Sigmoid colon (tissue), 4 donors: Measurements from ENCODE around the gene THEMIS.

Experiments used
- POLR2AphosphoS5 ChIP-seq, 4 donors: sonication (generic); formaldehyde crosslinking; IDR thresholded peaks; one replicate each; pipeline ENCODE4 v1.6.1; 2017; ENCODE audit warnings: antibody characterized with exemption in 4 of 4
- TF ChIP-seq, protein P1 (sequence below), 4 experiments: fragments of 450-650 bp in 3 of 4; fragments of 200-600 bp in 1 of 4; IDR thresholded peaks; one replicate each; pipeline ENCODE4 v1.5.1; 2016 to 2019; ENCODE audit warnings: antibody characterized with exemption in 4 of 4, mild to moderate bottlenecking in 3 of 4, moderate library complexity in 2 of 4

DNA sequence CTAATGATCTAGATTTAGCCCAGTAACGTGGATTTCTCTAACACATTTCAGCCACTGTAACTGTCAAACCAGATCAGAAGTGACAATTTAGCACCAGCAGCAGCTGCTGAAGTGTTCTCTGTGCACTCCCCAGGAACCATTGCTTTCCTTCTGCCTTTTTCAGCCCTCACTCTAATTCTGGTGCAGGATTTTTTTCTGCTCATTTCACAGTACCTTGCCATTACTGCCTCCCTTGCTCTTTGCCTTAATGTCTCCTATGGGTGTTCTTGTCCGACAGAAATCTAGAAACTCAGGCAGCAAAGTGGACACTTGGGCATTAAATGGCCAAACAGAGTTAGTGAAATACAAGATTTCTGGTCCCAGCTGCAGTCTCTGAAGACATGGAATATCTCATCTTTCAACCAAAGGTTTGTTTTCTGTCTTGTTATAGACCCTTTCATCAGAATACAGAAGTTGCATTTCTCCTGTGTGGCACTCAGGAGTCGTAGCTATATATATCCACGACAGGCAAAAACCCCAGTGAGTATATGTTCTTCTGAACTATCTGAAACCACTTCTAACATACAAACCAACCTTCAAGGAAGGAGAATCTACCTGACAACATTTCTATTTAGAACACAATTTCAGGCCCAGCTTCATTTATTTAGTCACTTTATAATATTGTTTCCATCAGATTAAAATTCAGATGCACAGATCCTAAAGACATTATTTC lies 92.9 kb downstream of the THEMIS start:
- TF ChIP-seq, protein P1, sequence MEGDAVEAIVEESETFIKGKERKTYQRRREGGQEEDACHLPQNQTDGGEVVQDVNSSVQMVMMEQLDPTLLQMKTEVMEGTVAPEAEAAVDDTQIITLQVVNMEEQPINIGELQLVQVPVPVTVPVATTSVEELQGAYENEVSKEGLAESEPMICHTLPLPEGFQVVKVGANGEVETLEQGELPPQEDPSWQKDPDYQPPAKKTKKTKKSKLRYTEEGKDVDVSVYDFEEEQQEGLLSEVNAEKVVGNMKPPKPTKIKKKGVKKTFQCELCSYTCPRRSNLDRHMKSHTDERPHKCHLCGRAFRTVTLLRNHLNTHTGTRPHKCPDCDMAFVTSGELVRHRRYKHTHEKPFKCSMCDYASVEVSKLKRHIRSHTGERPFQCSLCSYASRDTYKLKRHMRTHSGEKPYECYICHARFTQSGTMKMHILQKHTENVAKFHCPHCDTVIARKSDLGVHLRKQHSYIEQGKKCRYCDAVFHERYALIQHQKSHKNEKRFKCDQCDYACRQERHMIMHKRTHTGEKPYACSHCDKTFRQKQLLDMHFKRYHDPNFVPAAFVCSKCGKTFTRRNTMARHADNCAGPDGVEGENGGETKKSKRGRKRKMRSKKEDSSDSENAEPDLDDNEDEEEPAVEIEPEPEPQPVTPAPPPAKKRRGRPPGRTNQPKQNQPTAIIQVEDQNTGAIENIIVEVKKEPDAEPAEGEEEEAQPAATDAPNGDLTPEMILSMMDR (IDR thresholded peaks at IDR 0.05): no peak
- TF ChIP-seq POLR2AphosphoS5 (IDR thresholded peaks at IDR 0.05): no peak
